NCI-H510A treated with DMSO at 0.1 percent for 48 hours (cell line): ENCODE data around the gene SUSD2.
"Not testable (repeated sequence)": the region's sequence is repeated elsewhere in the genome, so short reads cannot be mapped to it uniquely, and the experiment has no call there.

Source experiments
- DNase-seq: peaks from one replicate; lab custom pipeline; 2025; lab: John Stamatoyannopoulos, UW

The SUSD2 gene

DNA sequence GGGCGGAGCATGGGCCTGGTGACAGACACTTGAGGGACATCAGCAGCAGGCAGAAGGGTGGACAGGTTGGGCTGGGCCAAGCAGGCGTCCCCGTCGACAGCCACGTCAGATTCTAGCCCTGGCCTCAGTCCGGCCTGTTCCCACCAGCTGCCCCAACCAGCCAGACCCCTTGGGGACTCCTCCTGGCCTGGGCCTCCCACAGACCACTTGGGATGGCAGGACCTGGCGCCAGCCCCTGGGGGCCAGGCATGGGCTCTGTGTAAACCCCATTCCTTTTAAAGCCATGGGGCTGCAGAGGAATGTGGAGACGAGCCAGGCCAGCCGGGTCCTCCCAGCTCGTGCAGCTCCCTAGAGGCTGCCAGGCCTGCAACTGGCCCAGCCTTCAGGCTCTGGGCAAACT, 4.7 kb upstream of the SUSD2 start:
- DNase-seq = no peak

DNA sequence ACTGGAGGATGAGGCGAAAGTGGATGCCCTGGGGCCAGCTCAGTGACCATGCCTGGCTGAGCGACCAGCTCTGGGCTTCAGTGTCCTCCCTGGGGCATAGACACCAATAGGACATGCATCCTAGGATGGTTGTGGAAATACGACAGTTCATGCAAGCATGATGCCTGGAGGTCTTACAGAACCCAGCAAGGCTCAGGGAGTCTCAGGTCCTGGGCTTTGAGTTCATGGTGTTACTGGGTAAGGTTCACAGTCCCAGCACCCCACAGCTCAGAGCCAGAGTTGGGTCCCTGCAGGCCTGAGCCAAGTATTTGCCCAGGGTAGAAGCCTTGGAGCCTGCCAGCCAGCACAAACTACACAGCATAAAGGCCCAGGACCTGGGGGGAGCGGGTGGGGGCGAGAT, 4.2 kb upstream of the SUSD2 start:
- DNase-seq = no peak

DNA sequence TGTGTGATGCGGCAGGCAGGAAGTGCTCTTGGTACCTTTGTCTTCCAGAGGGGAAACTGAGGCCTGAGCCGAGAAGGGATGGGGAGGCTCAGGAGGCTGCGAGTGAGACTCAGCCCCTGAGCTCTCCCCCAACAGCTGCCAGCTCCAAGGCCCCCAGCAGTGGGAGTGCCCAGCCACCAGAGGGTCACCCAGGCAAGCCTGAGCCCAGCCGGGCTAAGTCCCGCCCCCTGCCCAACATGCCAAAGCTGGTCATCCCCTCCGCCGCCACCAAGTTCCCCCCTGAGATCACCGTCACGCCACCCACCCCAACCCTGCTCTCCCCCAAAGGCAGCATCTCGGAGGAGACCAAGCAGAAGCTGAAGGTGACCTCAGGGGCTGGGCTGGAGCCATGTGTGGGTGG, 3.8 kb upstream of the SUSD2 start:
- no peak for DNase-seq

DNA sequence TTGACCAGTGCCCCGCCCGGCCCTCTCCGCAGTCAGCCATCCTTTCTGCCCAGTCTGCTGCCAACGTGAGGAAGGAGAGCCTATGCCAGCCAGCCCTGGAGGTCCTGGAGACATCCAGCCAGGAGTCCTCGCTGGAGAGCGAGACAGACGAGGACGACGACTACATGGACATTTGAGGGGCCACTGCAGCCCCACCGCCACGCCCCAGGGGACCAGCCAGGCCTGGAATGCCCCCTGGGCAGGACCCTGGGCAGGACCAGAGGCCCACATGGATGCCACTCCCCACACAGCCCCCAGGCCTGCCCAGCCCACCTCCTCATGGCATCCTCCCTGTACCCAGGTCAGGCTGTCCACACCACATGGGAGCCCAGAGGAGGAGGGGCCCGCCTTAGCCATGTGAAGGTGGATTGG, 3.3 kb upstream of the SUSD2 start:
- no peak for DNase-seq

DNA sequence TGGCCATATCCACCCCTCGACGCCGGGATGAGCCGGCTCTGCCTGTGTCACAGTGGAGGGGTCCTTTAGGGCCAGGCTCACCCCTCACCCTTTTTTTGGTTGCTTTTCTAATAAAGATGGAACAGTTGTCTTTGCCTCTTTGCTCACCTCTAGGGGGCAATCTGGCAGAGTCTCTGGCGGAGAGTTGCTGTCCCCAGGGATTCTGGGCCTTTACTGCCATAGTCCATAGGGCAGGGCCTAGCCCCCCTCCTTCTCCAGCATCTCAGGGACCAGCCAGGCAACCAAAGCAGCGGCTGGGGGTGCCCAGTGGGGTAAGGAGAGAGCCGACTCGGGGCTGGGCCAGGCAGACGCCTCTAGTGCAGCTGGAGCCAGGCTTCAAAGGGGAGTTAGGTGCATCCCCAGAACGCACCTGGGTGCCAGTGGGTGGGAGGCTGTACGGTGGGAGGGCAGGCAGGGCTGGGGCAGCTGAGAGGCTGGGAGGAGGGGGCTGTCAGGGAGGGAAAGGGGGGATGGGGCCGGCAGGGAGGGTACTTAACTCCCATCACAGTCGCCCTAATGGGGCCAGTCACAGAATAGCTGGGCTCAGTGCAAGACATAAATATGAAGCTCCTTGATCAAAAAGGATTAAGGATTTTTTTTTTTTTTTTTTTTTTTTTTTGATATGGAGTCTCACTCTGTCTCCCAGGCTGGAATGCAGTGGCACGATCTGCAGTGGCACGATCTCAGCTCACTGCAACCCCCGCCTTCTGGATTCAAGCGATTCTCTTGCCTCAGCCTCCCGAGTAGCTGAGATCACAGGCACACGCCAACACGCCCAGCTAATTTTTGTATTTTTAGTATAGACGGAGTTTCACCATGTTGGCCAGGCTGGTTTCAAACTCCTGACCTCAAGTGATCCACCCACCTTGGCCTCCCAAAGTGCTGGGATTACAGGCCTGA, 2.5 kb upstream of the SUSD2 start:
- no peak for DNase-seq

DNA sequence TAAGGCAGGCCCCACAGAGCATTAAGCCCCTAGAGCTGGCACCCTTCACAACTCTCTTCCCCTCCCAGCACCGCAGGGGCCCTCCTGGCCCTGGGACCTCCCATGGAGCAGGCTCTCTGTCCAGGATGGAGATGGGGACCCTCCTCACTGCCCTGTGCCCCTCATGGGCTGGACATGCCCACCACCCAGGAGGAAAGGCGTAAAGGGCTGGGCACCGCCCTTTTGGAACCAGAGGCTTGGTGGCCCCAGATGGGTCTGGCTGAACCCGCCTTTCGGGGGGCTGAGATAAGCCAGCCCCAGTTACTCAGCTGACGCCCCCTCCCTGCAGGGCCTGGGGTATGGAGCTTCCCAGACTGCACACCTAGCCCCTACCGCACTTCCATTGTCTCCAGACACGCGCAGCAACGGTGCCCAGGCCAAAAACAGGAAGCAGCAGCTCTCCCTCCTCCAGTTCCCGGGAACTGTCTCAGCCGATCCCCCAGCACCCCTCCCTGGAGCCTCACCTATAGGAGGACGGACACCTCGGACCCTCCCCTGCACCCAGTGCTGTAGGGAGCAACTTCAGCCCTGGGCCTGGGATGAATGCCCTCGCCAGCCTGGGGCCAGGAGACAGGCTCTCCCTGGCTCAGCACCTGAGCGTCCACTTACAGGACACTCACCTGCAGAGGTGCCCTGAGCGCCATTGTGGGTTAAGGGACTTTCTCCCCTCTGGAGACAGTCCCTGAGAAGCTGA, 1.6 kb upstream of the SUSD2 start:
- no peak for DNase-seq

DNA sequence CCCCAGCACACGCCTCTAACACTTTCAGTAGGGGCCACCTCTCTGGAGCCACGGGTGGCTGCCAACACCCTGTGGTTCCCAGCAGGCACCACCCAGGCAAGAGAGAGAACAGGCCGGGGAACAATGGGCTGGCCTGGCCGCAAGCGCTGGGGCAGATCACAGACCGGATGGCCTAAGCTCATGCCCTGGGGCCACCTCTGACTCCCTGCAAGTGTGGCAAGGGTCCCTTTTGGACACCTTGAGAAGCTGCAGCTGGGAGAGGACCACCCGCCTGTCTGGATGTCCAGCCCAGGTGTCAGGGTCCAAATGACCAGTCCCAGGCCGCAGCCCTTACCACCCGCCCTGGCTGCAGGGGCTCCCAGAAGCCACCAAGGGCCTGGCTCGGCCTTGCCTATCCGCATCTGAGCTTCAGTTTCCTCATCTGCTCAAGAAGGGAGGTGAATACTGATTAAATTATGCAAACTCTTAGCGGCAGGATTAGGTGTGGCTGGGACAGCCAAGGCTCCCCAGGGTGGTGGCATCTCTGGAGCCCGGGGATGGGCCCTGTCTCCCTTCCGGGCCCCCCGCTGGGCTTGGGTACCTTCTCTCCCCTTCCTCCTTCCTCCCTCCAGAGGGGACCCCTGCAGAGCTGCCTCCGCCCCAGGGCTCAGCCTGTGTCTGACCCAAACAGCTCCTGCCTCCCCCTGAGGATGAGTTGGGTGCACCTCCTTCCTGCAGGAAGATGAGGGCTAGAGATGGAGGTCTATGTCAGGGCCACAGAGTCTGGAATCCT, 785 bp upstream of the SUSD2 start:
- DNase-seq = no peak

DNA sequence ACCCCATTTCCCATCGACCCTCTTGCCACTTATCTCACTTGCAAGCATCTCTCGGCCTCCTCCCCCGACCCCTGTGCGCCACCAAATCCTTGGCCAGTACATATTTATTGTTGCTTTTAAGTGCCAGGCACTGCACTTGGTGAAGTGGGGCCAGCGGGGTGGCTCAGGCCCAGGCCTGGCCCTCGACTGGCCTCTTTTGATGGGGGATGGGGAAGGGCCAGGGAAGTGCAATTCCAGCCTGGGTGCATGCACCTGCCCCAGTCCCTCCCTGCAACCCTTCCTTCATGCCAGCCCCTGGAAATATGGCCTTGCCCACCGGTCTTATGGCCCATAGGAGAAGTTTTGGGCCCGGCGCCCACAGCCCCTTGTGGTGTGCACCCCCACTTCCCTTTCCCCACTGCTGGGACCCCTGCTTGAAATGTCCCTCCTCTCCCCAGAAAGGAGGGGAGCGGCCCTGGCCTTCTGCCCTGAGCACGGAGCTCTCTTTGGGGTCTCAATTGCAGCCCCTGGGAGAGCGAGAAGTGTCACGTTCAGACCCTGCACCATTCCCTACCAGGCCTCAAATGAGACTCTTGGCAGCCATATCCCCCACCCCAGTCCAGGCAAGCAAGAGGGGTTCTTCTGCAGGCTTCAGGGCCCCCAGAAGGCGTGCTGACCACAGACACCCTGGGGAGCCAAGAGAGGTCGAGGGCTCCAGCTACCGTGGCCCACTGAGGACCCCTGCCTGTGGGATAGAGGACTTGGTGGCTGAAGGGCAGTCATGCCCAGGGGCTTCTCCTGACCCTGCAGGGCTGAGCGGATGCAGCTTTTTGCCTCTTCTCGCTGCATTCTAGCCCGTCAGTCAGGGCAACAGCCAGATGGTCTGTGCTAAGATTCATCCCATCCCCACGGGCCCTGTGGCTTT, 961 bp downstream of the SUSD2 start:
- DNase-seq = no peak

DNA sequence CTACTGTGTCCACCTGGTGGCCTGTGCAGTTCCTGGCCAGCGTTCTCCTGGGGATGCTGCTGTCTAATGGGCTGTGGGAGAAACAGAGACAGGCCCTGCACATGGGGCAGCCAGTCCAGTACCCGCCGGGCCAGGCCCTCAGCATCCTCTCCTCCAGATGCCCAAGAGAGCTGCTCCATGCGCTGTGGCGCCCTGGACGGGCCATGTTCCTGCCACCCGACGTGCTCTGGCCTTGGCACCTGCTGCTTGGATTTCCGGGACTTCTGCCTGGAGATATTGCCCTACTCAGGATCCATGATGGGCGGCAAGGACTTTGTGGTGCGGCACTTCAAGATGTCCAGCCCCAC, 1.6 kb downstream of the SUSD2 start:
- not testable (repeated sequence) for DNase-seq

DNA sequence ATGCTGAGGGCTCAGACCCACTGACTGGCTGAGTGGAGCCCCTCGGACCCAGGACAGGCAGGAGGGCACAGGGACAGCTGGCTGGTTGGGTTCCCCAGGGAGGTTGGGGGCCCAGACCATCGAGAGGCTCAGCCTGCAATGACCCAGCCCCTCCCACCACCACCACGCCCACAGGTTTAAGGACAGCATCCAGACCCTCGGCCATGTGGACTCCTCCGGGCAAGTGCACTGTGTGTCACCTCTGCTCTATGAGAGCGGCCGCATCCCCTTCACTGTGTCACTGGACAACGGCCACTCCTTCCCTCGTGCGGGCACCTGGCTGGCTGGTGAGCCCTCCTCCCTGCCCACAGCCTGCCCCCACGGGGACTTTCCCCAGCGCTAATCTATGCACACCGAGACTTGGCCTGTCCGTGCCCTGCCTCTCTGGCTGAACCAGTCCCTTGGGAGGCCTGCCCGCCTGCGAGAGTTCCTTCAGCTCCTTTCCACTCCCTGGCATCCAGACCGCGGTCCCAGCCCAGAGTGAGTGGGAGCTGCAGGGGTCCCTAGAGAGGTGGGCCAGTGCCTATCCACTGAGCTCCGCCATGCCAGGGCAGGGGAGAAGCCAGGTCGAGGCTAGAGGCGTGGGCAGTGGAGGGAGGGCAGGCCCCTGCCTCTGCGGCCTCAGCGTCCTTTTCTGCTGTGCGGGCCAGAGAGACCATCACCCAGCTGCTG, 2.2 kb downstream of the SUSD2 start:
- no peak for DNase-seq

DNA sequence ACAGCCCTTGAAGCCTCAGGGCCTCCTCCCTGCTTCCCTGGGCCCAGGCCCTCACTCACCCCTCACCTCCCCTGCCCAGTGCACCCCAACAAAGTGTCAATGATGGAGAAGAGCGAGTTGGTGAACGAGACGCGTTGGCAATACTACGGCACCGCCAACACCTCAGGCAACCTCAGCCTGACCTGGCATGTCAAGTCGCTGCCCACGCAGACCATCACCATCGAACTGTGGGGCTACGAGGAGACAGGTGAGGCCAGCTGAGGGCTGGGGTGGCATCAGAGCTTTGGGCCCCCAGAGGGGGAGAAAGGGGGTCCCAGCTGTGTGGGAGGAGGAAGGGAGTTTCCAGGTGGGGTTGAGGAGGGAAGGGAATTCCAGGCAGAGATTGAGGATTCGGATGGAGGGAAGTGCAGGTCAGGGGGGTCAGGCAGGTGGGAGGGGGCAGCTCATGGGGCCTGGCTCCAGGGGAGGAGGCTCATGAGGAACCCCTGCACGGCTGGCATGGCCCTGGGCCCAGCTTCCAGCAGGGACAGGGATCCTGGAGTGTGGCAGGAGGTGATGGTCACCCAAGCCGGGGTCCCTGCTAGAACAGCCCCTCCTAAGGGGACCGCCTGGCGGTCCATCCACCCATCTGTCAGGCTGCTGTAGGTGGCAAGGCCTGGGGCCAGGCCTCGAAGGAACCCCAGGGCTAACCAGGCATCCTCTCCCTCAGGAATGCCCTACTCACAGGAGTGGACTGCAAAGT, 2.9 kb downstream of the SUSD2 start:
- no peak for DNase-seq

DNA sequence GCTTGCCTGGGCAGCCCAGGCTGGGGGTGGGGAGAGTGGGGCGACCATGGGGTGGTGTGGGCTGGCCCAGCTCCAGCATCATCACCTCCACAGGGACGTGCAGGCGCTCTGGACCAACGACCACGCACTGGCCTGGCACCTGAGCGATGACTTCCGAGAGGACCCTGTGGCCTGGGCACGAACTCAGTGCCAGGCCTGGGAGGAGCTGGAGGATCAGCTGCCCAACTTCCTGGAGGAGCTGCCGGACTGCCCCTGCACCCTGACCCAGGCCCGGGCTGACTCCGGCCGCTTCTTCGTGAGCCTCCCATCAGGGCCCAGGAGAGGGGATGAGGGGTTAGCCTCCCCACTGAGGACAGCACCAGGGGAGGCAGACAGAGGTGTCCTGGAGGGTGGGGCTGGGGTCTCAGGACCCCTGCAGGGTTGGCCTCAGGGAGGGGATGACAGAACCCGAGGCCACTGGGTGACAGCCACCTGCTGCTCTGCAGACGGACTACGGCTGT, 3.8 kb downstream of the SUSD2 start:
- no peak for DNase-seq

DNA sequence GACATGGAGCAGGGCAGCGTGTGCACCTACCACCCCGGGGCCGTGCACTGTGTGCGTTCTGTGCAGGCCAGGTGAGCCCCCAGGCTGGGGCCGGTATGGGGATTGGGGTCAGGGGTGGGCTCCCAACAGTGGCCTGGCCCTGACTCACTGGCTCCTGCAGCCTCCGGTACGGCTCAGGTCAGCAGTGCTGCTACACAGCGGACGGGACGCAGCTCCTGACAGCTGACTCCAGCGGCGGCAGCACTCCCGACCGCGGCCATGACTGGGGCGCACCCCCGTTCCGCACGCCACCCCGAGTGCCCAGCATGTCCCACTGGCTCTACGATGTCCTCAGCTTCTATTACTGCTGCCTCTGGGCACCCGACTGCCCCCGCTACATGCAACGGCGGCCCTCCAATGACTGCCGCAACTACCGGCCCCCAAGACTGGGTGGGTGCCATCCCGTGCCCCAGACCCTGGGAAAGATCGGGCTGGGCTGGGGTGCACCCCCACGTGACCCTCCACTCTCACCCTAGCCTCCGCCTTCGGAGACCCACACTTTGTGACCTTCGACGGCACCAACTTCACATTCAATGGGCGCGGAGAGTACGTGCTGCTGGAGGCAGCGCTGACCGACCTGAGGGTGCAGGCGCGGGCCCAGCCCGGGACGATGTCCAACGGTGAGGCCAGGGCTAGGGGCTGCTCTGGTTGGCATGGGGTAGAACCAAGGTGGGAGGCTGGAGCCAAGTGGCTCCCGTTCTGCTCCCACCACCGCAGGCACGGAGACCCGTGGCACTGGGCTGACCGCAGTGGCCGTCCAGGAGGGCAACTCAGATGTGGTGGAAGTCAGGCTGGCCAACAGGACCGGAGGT, 4.4 kb downstream of the SUSD2 start:
- no peak for DNase-seq

DNA sequence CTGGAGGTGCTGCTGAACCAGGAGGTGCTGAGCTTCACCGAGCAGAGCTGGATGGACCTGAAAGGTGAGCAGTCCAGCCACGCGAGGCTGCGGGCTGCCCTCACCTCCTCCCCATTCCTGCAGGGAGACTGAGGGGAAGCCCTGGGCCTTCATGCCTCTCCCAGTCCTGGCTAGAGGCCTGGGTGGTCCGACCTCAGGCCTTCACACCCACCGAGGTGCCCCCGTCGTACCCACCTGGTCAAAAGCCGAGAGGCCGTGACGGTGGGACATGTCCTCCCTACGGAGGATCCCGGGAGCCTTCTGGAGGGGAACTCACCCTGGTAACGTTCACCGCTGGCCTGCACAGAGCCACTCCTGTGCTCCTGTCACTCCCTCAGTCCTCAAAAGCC, 5.1 kb downstream of the SUSD2 start:
- no peak for DNase-seq

DNA sequence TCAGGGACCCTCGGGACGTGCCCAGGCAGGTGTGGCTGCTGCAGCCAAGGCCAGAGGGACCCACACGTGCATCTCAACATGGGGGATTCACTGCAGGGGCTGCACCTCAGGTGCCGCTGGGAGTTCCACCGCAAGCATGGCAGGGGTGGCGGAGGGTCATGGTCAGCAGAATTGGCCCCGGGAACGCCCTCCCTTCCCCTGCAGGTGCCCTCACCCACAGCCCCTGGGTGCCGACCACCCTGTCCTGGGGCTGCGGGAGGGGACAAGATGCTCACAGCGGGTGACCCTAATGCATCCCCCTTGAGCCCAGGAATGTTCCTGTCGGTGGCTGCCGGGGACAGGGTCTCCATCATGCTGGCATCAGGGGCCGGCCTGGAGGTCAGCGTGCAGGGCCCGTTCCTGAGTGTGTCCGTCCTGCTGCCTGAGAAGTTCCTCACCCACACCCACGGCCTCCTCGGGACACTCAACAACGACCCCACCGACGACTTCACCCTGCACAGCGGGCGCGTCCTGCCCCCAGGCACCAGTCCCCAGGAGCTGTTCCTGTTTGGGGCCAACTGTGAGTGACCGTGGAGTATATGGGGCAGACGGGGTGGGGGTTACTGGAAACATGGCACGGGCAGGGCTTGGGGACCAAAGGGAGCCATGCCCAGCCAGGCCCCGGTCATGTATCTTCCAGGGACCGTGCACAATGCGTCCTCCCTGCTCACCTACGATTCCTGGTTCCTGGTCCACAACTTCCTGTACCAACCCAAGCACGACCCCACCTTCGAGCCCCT, 5.8 kb downstream of the SUSD2 start:
- DNase-seq = no peak

DNA sequence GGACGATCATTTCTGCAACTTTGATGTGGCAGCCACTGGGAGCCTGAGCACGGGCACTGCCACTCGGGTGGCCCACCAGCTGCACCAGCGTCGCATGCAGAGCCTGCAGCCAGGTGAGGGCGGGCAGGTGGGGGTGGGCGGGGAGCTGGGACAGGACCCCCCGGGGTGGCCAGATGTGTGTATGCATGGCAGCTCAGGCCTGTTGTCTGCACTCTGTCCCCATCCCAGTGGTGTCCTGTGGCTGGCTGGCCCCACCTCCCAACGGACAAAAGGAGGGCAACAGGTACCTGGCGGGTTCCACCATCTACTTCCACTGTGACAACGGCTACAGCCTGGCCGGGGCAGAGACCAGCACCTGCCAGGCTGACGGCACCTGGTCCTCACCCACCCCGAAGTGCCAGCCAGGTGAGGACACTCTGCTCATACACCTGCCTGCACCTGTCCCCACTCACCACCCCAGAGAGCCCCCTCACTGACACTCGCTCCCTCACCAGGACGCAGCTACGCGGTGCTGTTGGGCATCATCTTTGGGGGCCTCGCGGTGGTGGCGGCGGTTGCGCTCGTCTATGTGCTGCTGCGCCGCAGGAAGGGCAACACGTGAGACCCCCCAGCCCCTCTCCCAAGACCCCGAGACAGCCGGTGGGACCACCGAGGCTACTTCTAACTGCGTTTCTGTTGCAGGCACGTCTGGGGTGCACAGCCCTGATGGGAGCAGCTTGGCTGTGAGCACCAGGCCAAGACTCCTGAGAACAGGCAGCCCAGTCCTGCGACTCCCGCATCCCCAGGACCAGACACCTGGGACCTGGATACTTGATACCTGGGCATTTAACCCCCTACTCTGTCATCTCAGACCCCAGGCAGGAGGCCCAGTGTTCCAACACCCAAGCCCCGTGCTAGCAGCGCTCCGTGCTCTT, 6.7 kb downstream of the SUSD2 start:
- DNase-seq = no peak

DNA sequence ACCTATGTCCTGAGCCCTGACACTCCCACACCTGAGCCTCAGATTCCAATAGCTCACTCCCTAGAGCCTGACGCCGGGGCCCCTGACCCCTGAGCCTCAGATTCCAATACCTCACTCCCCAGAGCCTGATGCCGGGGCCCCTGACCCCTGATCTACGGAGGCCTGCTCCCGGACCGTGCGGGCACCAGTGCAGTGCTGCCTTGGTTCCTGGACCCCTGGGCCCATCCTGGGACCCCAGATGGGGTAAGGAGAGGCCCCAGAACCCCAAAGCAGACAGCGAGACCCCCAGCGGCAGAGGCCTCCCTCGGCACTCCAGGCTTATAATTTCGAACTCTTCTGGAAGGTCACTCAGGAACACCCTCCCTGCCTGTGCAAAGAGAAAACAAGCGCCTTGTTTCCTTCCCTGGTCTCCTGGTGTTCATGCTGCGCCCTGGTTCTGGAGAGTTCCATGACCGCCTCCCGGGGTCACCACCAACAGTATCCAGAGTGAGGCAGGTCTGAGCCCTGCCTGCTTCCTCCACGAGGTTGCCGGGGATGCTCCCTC, 7.5 kb downstream of the SUSD2 start:
- no peak for DNase-seq
